Calu3 (cell line): ENCODE results near the gene PIP4K2C. TPM values are rescaled to one million over a fixed set of nuclear protein-coding genes. Genes with fewer than 3 reads are reported as not detected.

Source experiments
- BruUV-seq: library from RNA; stranded (reverse); fragments of 400-500 nt; replicated peaks from 2 replicates; lab custom pipeline; 2021; lab: Mats Ljungman, UMichigan
- CTCF ChIA-PET: fragments of 300-600 bp; sonication (Branson Sonifier 250); formaldehyde crosslinking; loops from one replicate; lab custom pipeline; 2022; ENCODE audit warnings: antibody characterized with exemption; lab: Charles Lee
- DNase-seq: peaks from one replicate; pipeline ENCODE4 v3.0.0; 2022
- H3K27ac Mint-ChIP-seq: one replicate; pipeline ENCODE4 v1.8.0; 2022; ENCODE audit warnings: mixed read lengths; ENCODE audit not compliant: unreplicated experiment
- H3K27me3 Mint-ChIP-seq: one replicate; pipeline ENCODE4 v1.8.0; 2022; ENCODE audit warnings: mixed read lengths; ENCODE audit not compliant: unreplicated experiment
- H3K36me3 Mint-ChIP-seq: one replicate; pipeline ENCODE4 v1.8.0; 2022; ENCODE audit warnings: mild to moderate bottlenecking, moderate library complexity, mixed read lengths; ENCODE audit not compliant: insufficient read depth, unreplicated experiment
- H3K4me1 Mint-ChIP-seq: one replicate; pipeline ENCODE4 v1.8.0; 2022; ENCODE audit warnings: mild to moderate bottlenecking, low read depth, mixed read lengths; ENCODE audit not compliant: unreplicated experiment
- H3K4me3 Mint-ChIP-seq: one replicate; pipeline ENCODE4 v1.8.0; 2022; ENCODE audit warnings: mild to moderate bottlenecking, low read depth, moderate library complexity, mixed read lengths; ENCODE audit not compliant: unreplicated experiment
- H3K9me3 Mint-ChIP-seq: one replicate; pipeline ENCODE4 v1.8.0; 2022; ENCODE audit warnings: low read depth, mixed read lengths; ENCODE audit not compliant: unreplicated experiment
- CTCF ChIP-seq: fragments of 200-600 bp; IDR thresholded peaks from one replicate; pipeline ENCODE4 v1.8.0; 2022; ENCODE audit warnings: antibody characterized with exemption; ENCODE audit not compliant: unreplicated experiment
- intact Hi-C: fragments of 100-400 bp; cut with micrococcal nuclease; formaldehyde crosslinking; loops from one replicate; pipeline ENCODE4 v1.10.0; 2022; ENCODE audit not compliant: unreplicated experiment
- total RNA-seq: library from RNA; stranded (reverse); gene quantifications from 2 replicates; pipeline ENCODE4 v1.2.3, GENCODE V29; 2022

The PIP4K2C gene
- total RNA-seq, 1 experiment from 2014 or later: 66.3 TPM

DNA sequence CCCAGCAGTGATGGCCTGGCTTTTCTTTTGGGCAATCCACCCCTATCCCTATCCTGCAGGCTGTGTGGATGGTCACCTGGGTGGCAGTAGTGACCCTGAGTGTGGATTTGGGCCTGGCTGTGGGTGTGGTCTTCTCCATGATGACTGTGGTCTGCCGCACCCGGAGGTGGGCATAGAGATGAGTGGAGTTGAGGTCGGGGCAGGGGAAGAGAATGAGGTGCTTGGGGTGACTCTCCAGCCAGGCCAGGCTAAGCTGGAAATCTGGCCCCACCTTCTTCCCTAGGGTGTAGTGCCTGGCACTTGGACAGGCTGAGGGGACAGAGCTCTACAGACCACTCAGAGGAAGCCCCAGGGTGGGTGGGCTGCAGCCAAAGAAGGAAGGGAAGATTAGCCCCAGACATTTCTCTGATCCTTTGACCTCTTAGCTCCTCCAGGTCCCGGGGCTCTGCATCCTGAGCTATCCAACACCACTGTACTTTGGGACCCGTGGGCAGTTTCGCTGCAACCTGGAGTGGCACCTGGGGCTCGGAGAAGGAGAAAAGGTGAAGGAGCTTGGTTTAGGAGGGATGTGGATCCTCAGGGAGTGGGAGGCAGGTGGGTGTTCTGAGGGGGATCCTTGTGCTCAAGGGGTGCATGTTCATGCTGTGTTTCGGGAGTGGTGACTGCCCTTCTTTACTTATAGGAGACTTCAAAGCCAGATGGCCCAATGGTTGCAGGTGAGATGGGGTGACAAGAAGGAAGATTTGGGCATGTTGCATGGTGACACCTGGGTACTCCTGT lies 33.6 kb downstream of the PIP4K2C start:
- Mint-ChIP-seq H3K4me3 (no peak overlapping the region), H3K27me3 (peaks cover 78% of the 10 kb centered on the region)
- intact Hi-C loops: loop anchor here (10.0 kb wide), 1 partner anchor 170 kb away; the partner anchor contains the start of genes GLI1 and INHBE

GRCh38 chr12:57625261-57626032 lies 34.5 kb downstream of the PIP4K2C start:
- Mint-ChIP-seq H3K27me3 (peaks cover 70% of the 10 kb centered on the region), H3K27ac (no peak overlapping the region), H3K4me1 (peaks cover 13% of the 10 kb centered on the region), H3K9me3 (no peaks in the 10 kb centered on the region), H3K36me3 (no peaks in the 10 kb centered on the region), H3K4me3 (no peak overlapping the region)
- TF ChIP-seq CTCF: no peak
- no peak for DNase-seq
- CTCF ChIA-PET: no interaction called here
- intact Hi-C loops: loop anchor here (10.0 kb wide), 1 partner anchor 171 kb away; the partner anchor contains the start of genes GLI1 and INHBE
- no TSS peak for BruUV-seq

More for the DNA sequence above, 33.6 kb downstream of the PIP4K2C start:
- no peak overlapping the region for H3K27ac Mint-ChIP-seq
- no TSS peak for BruUV-seq
- H3K36me3 Mint-ChIP-seq: no peaks in the 10 kb centered on the region
- no peaks in the 10 kb centered on the region for H3K9me3 Mint-ChIP-seq
- H3K4me1 Mint-ChIP-seq: peaks cover 15% of the 10 kb centered on the region
- CTCF ChIA-PET: no interaction called here
- no peak for TF ChIP-seq CTCF
- no peak for DNase-seq

DNA sequence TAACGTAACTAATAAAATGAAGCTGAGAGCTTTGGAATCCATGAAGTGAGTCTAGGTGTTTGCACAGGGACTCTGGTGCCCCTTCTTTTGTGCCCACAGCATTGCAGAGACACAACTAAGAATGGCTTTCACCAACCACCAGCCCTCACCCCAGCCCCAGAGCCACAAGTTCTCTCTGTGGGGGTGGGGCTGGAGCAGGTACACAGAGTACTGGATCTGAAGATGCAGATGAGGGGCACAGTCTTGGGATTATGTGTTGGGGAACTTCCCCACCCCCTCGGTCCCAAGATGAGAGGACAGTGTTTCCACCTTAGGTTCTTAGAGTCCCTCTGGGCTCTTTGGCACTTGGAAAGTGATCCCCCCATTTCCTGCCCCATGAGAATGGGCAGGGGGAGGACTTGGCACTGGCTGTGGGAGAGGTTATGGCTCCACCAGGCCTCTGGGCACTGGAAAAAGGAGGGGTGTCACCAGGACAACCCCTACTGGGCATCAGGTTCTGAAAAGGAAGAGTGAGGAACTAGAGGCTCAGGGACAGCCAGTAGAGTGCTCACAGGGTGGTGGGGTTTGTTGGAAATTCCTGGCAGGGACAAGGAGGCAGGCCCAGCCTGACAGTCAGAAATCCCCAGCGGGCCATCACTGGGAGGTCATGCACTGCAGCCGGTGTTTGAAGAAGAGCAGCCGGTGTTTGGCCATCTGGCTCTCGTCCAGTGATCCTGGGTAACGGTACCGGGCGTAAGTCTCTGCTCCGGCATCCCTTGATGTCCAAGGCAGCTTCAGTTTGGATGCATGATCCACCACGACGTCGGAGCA lies 35.3 kb downstream of the PIP4K2C start:
- no peak overlapping the region for H3K4me3 Mint-ChIP-seq
- DNase-seq: no peak
- intact Hi-C loops: loop anchor here (10.0 kb wide), 1 partner anchor 172 kb away; the partner anchor contains the start of genes GLI1 and INHBE
- H3K36me3 Mint-ChIP-seq: no peaks in the 10 kb centered on the region
- no TSS peak for BruUV-seq
- CTCF ChIA-PET: no interaction called here
- TF ChIP-seq CTCF: no peak
- no peak overlapping the region for H3K27ac Mint-ChIP-seq
- H3K27me3 Mint-ChIP-seq: peaks cover 61% of the 10 kb centered on the region
- no peaks in the 10 kb centered on the region for H3K9me3 Mint-ChIP-seq
- peaks cover 9% of the 10 kb centered on the region for H3K4me1 Mint-ChIP-seq

DNA sequence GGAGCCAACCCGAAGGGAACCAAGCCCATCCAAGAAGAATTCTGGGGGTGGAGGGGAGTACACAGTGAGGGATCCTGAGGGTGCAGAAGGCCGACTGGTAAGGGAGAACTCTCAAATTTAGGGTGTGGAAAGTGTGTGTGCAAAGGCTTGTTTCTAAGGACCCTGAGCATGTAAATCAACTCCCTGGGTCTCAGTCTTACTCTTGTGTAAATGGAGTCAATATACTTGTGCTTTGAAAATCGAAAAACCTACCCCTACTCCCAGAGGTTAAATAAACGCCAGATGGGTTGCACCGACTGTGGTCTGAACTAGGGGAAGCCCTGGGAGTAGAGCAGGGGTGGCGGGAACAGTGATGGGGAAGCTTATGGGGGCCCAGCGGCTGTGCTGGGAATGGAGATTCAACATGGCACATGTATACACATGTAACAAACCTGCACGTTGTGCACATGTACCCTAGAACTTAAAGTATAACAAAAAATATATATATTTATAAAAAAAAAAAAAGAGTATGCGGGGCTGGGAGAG lies 36.0 kb downstream of the PIP4K2C start:
- Mint-ChIP-seq H3K36me3 (peaks cover 6% of the 10 kb centered on the region), H3K27me3 (peaks cover 55% of the 10 kb centered on the region), H3K27ac (no peak overlapping the region), H3K9me3 (no peaks in the 10 kb centered on the region), H3K4me3 (no peak overlapping the region), H3K4me1 (peaks cover 12% of the 10 kb centered on the region)
- no TSS peak for BruUV-seq
- no peak for DNase-seq
- intact Hi-C loops: loop anchor here (10.0 kb wide), 1 partner anchor 172 kb away; the partner anchor contains the start of genes GLI1 and INHBE
- CTCF ChIA-PET: no interaction called here
- TF ChIP-seq CTCF: no peak
